GOT3 (cell line): Measurements from ENCODE around the gene MRPL17.

ENCODE experiments used
- DNase-seq: peaks from one replicate; lab custom pipeline; 2025; ENCODE audit warnings: mixed read lengths; lab: John Stamatoyannopoulos, UW

Gene MRPL17

GRCh38 chr11:6632116-6633073 is 50.7 kb downstream of the MRPL17 start:
- no peak for DNase-seq

GRCh38 chr11:6631361-6631890 is 51.7 kb downstream of the MRPL17 start:
- no peak for DNase-seq

- no peak for DNase-seq
Measured at GRCh38 chr11:6630632-6631291, 52.4 kb downstream of the MRPL17 start.
